Body of pancreas (tissue), 4 donors: ENCODE data around the gene CHRNA5.

Source experiments
- POLR2A ChIP-seq, 3 donors: fragments of 450-650 bp; IDR thresholded peaks; one replicate each; pipeline ENCODE4 v1.6.1; 2016; ENCODE audit warnings: antibody characterized with exemption in 3 of 3, mild to moderate bottlenecking in 2 of 3
- TF ChIP-seq, protein P1 (sequence below), 7 experiments: fragments of 450-650 bp in 4 of 7; fragments of 200-600 bp in 3 of 7; sonication (generic) in 3 of 7; IDR thresholded peaks; one replicate each; pipeline ENCODE4 v1.5.1; 2016 to 2019; ENCODE audit warnings: antibody characterized with exemption in 7 of 7

GRCh38 chr15:78621810-78622402 lies 56.6 kb downstream of the CHRNA5 start:
- no peak for TF ChIP-seq POLR2A (IDR thresholded peaks at IDR 0.05)
- TF ChIP-seq, protein P1, sequence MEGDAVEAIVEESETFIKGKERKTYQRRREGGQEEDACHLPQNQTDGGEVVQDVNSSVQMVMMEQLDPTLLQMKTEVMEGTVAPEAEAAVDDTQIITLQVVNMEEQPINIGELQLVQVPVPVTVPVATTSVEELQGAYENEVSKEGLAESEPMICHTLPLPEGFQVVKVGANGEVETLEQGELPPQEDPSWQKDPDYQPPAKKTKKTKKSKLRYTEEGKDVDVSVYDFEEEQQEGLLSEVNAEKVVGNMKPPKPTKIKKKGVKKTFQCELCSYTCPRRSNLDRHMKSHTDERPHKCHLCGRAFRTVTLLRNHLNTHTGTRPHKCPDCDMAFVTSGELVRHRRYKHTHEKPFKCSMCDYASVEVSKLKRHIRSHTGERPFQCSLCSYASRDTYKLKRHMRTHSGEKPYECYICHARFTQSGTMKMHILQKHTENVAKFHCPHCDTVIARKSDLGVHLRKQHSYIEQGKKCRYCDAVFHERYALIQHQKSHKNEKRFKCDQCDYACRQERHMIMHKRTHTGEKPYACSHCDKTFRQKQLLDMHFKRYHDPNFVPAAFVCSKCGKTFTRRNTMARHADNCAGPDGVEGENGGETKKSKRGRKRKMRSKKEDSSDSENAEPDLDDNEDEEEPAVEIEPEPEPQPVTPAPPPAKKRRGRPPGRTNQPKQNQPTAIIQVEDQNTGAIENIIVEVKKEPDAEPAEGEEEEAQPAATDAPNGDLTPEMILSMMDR (IDR thresholded peaks at IDR 0.05): no peak
